ENCODE results near the gene IRAK1. TPM values are rescaled to one million over a fixed set of nuclear protein-coding genes. Genes with fewer than 3 reads are reported as not detected.

Gene IRAK1
- total and polyA plus RNA-seq, 9 of the 15 experiments (the other 6 are each of a cell fraction or from before 2014, with no cell fraction given), result 11.6 to 261 (median 91.6) TPM

GRCh38 chrX:153971124-153971449, 48.6 kb downstream of the IRAK1 start (continued):
- TF ChIP-seq ZNF57 (CRISPR knock-in tag; IDR thresholded peaks at IDR 0.05) (no peak), HBP1 (CRISPR knock-in tag; IDR thresholded peaks at IDR 0.05) (no peak), SIRT6 (IDR thresholded peaks at IDR 0.05; ENCODE audit: low read depth, low read length) (no peak), ZNF639 (CRISPR knock-in tag; conservative IDR thresholded peaks at IDR 0.05 in 1 of 2, IDR thresholded peaks at IDR 0.05 in 1 of 2) (peak in 1 of 2 experiments; percentile 98; a peak in 2 of 4 replicates), HNRNPLL (IDR thresholded peaks at IDR 0.05; ENCODE audit: low read depth, low read length, poor library complexity, severe bottlenecking) (peak; percentile 42), HCFC1 (IDR thresholded peaks at IDR 0.05; ENCODE audit: low read depth, low read length) (peak; percentile 70), RBM15 (IDR thresholded peaks at IDR 0.05; ENCODE audit: insufficient read depth, low read length) (no peak), SIX5 (IDR thresholded peaks at IDR 0.05; ENCODE audit: borderline replicate concordance in 1 of 2, insufficient read depth in 1 of 2, low read depth in 1 of 2, low read length in 2 of 2) (peak in 1 of 2 experiments; percentile 9; a peak in 1 of 4 replicates), TCF15 (CRISPR knock-in tag; IDR thresholded peaks at IDR 0.05) (no peak), MAZ (CRISPR knock-in tag; conservative IDR thresholded peaks at IDR 0.05 in 1 of 2, IDR thresholded peaks at IDR 0.05 in 1 of 2) (peak in 1 of 2 experiments; percentile 18; a peak in 1 of 4 replicates), ZNF699 (CRISPR knock-in tag; IDR thresholded peaks at IDR 0.05; ENCODE audit: insufficient replicate concordance) (no peak), TOE1 (IDR thresholded peaks at IDR 0.05; ENCODE audit: borderline replicate concordance) (no peak), TOE1 (CRISPR knock-in tag; IDR thresholded peaks at IDR 0.05; ENCODE audit: borderline replicate concordance, low read depth) (no peak), POLR3A (IDR thresholded peaks at IDR 0.05; ENCODE audit: borderline replicate concordance, extremely low read depth, insufficient read depth, insufficient read length) (no peak), CREM (IDR thresholded peaks at IDR 0.05; ENCODE audit: low read depth) (0 out of 2 replicates have a peak, but pooled peaks have one; percentile 12), SAP30 (IDR thresholded peaks at IDR 0.05; ENCODE audit: borderline replicate concordance, insufficient read depth, low read depth, low read length, poor library complexity, severe bottlenecking) (no peak), TRIM28 (IDR thresholded peaks at IDR 0.05) (no peak), ZNF277 (CRISPR knock-in tag; IDR thresholded peaks at IDR 0.05; ENCODE audit: borderline replicate concordance) (no peak), CEBPG (CRISPR knock-in tag; IDR thresholded peaks at IDR 0.05) (no peak), CEBPG (tag; conservative IDR thresholded peaks at IDR 0.05 in 1 of 2, IDR thresholded peaks at IDR 0.05 in 1 of 2) (no peak), MXD1 (CRISPR knock-in tag; IDR thresholded peaks at IDR 0.05; ENCODE audit: borderline replicate concordance, poor library complexity, severe bottlenecking) (no peak), CBFB (CRISPR knock-in tag; IDR thresholded peaks at IDR 0.05) (peak; percentile 78; the same call in 1 of the 2 replicates)
